Tibial artery (tissue), 4 donors: ENCODE results near the gene S100PBP.
A peak's percentile ranks its signal among the peaks of the same experiment; 100 is the strongest.

Experiments
- DNase-seq, 2 donors: peaks; one replicate each; pipeline ENCODE4 v3.0.0-alpha.2; 2019
- H3K27ac ChIP-seq, 2 donors: fragments of 200-600 bp; sonication (generic) in 1 of 2; 1 replicate in 1 of 2; 2 replicates in 1 of 2; pipeline ENCODE4 v1.5.1; 2018 to 2019; ENCODE audit warnings: mild to moderate bottlenecking in 1 of 2
- H3K27me3 ChIP-seq, 2 donors: fragments of 200-600 bp; sonication (generic) in 1 of 2; one replicate each; pipeline versions ENCODE4 v1.5.1 to v1.6.0; 2016 to 2019
- H3K36me3 ChIP-seq, 3 donors: fragments of 200-600 bp; sonication (generic) in 2 of 3; one replicate each; pipeline ENCODE4 v1.5.1; 2016 to 2019; ENCODE audit warnings: mild to moderate bottlenecking in 2 of 3
- H3K4me1 ChIP-seq, 4 donors: fragments of 200-600 bp; sonication (generic) in 2 of 4; 1 replicate in 3 of 4; 2 replicates in 1 of 4; pipeline ENCODE4 v1.5.1; 2016 to 2019
- H3K4me3 ChIP-seq, 2 donors: fragments of 200-600 bp; sonication (generic) in 1 of 2; 1 replicate in 1 of 2; 2 replicates in 1 of 2; pipeline ENCODE4 v1.5.1; 2018 to 2019; ENCODE audit warnings: mild to moderate bottlenecking in 2 of 2
- H3K9me3 ChIP-seq, 3 donors: fragments of 200-600 bp; sonication (generic) in 1 of 3; one replicate each; pipeline ENCODE4 v1.5.1; 2016 to 2019
- intact Hi-C: fragments of 100-400 bp; cut with DNase I; formaldehyde crosslinking; loops from one replicate; pipeline ENCODE4 v1.15.0; 2023; ENCODE audit warnings: low total_unique reads
- TF ChIP-seq, protein P1 (sequence below), 2 experiments: fragments of 200-600 bp in 1 of 2; fragments of 450-650 bp in 1 of 2; IDR thresholded peaks; one replicate each; pipeline ENCODE4 v1.5.1; 2017 to 2019; ENCODE audit warnings: antibody characterized with exemption in 2 of 2, mild to moderate bottlenecking in 1 of 2, moderate library complexity in 1 of 2

The S100PBP gene

DNA sequence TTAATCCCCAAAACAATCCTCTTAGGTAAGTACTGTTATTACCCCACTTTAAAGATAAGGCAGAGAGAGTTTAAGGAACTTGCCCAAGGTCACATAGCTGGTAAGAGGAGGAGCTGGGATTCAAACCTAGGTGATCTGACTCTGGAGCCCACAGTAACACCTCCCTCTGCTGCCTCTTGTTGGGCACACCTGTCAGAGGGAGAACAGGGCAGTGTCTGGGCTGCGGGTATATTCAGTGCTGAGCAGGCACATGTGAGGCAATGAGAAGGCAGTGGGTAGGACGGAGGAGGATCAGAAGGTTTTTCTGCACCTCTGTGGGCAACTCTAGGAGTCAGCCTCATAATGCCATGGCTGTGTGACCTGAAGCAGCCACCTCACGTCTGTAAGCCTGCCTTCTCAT, 70.7 kb downstream of the S100PBP start:
- H3K27me3 ChIP-seq: peaks cover 0 to 83% of the 10 kb centered on the region in 2 donors
- DNase-seq: no peak

DNA sequence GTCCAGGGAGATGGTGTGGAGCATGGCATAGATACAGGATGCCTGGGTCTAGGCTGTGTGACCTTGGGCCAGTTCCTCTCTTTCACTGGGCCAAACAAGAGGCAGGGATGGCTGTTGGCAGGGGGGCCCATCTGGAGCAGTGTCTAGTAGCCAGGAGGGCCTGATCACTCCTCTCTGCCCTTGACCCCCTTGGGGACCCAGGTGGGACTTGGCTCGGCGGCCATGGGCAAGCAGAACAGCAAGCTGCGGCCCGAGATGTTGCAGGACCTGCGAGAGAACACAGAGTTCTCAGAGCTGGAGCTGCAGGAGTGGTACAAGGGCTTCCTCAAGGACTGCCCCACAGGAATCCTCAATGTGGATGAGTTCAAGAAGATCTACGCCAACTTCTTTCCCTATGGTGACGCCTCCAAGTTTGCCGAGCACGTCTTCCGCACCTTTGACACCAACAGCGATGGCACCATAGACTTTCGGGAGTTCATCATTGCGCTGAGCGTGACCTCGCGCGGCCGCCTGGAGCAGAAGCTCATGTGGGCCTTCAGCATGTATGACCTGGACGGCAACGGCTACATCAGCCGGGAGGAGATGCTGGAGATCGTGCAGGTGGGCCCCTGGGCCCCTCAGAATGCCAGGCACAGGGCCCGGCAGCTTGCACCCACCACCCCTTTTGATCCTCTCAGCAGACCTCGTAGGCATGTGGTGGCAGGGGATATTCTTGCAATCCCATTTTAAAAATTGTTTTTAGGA, 71.4 kb downstream of the S100PBP start:
- intact Hi-C loops: no loop called here
- H3K27ac ChIP-seq: no peak overlapping the region
- H3K4me1 ChIP-seq: peaks cover 0 to 26% (median 19%) of the 10 kb centered on the region in 4 donors
- H3K9me3 ChIP-seq: no peaks in the 10 kb centered on the region
- no peak for DNase-seq
- TF ChIP-seq, protein P1, sequence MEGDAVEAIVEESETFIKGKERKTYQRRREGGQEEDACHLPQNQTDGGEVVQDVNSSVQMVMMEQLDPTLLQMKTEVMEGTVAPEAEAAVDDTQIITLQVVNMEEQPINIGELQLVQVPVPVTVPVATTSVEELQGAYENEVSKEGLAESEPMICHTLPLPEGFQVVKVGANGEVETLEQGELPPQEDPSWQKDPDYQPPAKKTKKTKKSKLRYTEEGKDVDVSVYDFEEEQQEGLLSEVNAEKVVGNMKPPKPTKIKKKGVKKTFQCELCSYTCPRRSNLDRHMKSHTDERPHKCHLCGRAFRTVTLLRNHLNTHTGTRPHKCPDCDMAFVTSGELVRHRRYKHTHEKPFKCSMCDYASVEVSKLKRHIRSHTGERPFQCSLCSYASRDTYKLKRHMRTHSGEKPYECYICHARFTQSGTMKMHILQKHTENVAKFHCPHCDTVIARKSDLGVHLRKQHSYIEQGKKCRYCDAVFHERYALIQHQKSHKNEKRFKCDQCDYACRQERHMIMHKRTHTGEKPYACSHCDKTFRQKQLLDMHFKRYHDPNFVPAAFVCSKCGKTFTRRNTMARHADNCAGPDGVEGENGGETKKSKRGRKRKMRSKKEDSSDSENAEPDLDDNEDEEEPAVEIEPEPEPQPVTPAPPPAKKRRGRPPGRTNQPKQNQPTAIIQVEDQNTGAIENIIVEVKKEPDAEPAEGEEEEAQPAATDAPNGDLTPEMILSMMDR (IDR thresholded peaks at IDR 0.05): no peak
- no peak overlapping the region for H3K4me3 ChIP-seq
- H3K27me3 ChIP-seq: peaks cover 0 to 84% of the 10 kb centered on the region in 2 donors
- H3K36me3 ChIP-seq: no peaks in the 10 kb centered on the region

More for the DNA sequence above, 70.7 kb downstream of the S100PBP start:
- Histone ChIP-seq H3K4me3 (no peak overlapping the region), H3K27ac (no peak overlapping the region), H3K9me3 (no peaks in the 10 kb centered on the region), H3K4me1 (peaks cover 0 to 19% (median 12%) of the 10 kb centered on the region in 4 donors), H3K36me3 (no peaks in the 10 kb centered on the region)
- intact Hi-C loops: no loop called here
- TF ChIP-seq, protein P1 (IDR thresholded peaks at IDR 0.05): no peak

DNA sequence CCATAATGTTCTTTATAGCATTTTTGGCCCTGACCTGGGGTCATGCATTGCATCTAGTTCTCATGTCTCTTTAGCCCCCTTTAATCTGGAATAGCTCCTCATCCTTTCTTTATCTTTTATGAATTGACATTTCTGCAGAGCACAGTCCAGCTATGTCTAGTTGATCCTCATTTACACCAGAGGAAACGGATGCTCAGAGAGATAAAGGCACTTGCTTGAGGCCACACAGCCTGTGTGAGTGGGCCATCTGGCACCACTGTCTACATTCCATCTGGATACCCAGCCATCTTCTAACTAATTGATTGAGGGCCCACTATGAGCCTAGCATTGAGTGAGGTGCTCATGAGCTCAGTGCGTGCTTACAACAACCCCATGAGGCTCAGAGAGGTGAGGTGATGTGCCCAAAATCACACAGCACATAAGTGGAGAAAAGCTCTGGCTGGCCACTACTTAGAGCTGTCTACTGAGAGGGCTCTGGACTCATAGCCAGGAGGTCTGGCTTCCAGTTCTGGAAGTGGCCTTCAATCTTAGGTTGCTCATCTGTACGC, 72.4 kb downstream of the S100PBP start:
- intact Hi-C loops: no loop called here
- DNase-seq: peak in 1 of 2 donors; percentile 5
- no peaks in the 10 kb centered on the region for H3K36me3 ChIP-seq
- H3K4me3 ChIP-seq: no peak overlapping the region
- peaks cover 0 to 30% (median 20%) of the 10 kb centered on the region in 4 donors for H3K4me1 ChIP-seq
- no peaks in the 10 kb centered on the region for H3K9me3 ChIP-seq
- H3K27me3 ChIP-seq: peaks cover 0 to 84% of the 10 kb centered on the region in 2 donors
- H3K27ac ChIP-seq: no peak overlapping the region
- TF ChIP-seq, protein P1 (IDR thresholded peaks at IDR 0.05): no peak

DNA sequence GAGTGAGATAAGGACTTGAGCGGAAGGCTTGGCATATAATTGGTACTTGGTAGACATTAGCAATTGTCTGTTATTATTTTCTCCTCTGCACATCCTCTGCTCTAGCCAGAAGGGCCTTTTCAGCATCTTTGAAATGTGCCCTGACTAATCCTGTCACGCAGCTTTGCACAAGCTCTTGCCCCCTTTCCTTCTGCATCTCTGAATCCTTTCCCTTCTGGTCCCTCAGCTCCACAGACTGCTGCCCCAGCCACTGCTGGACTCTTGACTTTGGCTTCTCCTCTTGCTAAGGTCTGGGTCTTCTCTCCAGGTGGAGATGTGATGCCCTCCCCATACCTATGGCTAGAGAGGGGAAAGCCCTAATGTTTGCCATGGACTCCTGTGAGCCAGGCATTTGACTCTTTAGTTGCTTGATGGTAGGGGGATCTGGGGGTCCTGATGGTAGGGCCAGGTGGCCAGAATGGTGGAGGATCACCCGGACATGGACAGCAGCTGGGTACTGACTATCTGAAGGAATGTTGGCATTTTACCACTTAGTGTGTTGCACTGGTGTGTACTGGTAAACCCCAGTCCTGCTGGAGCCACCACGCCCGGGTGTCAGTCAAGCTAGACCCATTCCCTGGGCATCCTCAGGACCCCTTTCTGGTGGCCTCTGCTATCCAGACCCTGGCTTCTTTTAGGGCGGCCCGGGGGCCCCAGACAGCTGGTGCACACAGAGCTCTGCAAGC, 73.2 kb downstream of the S100PBP start:
- Histone ChIP-seq H3K27me3 (peaks cover 0 to 77% of the 10 kb centered on the region in 2 donors), H3K27ac (no peak overlapping the region), H3K4me3 (no peak overlapping the region), H3K9me3 (no peaks in the 10 kb centered on the region), H3K4me1 (peaks cover 0 to 29% (median 20%) of the 10 kb centered on the region in 4 donors), H3K36me3 (peaks cover 0 to 8% (median 0%) of the 10 kb centered on the region in 3 donors)
- intact Hi-C loops: no loop called here
- peak in 1 of 2 donors; percentile 25 for DNase-seq
- TF ChIP-seq, protein P1 (IDR thresholded peaks at IDR 0.05): no peak

DNA sequence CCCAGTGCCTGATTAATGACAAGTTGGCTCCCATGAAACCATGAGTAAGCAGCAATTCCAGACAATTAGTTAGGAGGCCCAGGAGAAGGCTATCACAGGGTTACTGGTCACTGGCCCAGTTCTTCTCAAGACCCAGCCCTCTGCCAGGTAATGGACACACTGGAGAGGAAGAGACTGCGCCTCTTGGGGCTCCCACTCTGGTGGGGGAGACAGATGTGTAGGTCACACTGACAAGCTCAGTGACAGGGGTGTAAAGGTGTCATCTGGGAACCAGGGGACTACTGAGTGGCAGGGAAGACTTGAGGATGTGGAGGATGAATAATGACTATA, 73.8 kb downstream of the S100PBP start:
- intact Hi-C loops: no loop called here
- Histone ChIP-seq H3K27me3 (peaks cover 0 to 72% of the 10 kb centered on the region in 2 donors), H3K4me1 (peaks cover 0 to 24% (median 16%) of the 10 kb centered on the region in 4 donors), H3K36me3 (peaks cover 0 to 12% (median 0%) of the 10 kb centered on the region in 3 donors), H3K27ac (no peak overlapping the region), H3K4me3 (no peak overlapping the region), H3K9me3 (no peaks in the 10 kb centered on the region)
- TF ChIP-seq, protein P1 (IDR thresholded peaks at IDR 0.05): no peak
- DNase-seq: peak in 1 of 2 donors; percentile 33
